GM18526 (cell line): ENCODE results near the gene MTR.

Experiments
- POLR2A ChIP-seq: IDR thresholded peaks from 3 replicates; pipeline ENCODE4 v1.6.1; 2011; ENCODE audit not compliant: insufficient read length; ENCODE audit errors: extremely low read depth

The MTR gene

GRCh38 chr1:236893626-236894545 lies 98.8 kb downstream of the MTR start:
- no peak for TF ChIP-seq POLR2A

GRCh38 chr1:236895665-236896387 lies 100.7 kb downstream of the MTR start:
- TF ChIP-seq POLR2A = no peak

GRCh38 chr1:236896716-236897115 lies 101.6 kb downstream of the MTR start:
- TF ChIP-seq POLR2A = no peak

- TF ChIP-seq POLR2A = no peak
These were observed 110.0 kb downstream of the MTR start for GRCh38 chr1:236904892-236905741.

- no peak for TF ChIP-seq POLR2A
These were observed 112.1 kb downstream of the MTR start for GRCh38 chr1:236907205-236907604.

- TF ChIP-seq POLR2A = no peak
These were observed 113.6 kb downstream of the MTR start for GRCh38 chr1:236908669-236909068.

GRCh38 chr1:236913371-236914037 lies 118.4 kb downstream of the MTR start:
- no peak for TF ChIP-seq POLR2A

- no peak for TF ChIP-seq POLR2A
These were observed 119.3 kb downstream of the MTR start for GRCh38 chr1:236914375-236914774.

- no peak for TF ChIP-seq POLR2A
These were observed 121.2 kb downstream of the MTR start for GRCh38 chr1:236916131-236916800.

GRCh38 chr1:236917448-236917847 lies 122.4 kb downstream of the MTR start:
- TF ChIP-seq POLR2A = no peak

- no peak for TF ChIP-seq POLR2A
These were observed 125.3 kb downstream of the MTR start for GRCh38 chr1:236920286-236920894.

- no peak for TF ChIP-seq POLR2A
These were observed 126.5 kb downstream of the MTR start for GRCh38 chr1:236921610-236922009.

- no peak for TF ChIP-seq POLR2A
These were observed 127.1 kb downstream of the MTR start for GRCh38 chr1:236922190-236922589.

- no peak for TF ChIP-seq POLR2A
These were observed 130.3 kb downstream of the MTR start for GRCh38 chr1:236925386-236925785.
